Endothelial cell of umbilical vein (primary cell): Measurements from ENCODE around the gene EVX1. TPM values are rescaled to one million over a fixed set of nuclear protein-coding genes. Genes with fewer than 3 reads are reported as not detected.
A peak's percentile ranks its signal among the peaks of the same experiment; 100 is the strongest.

Source experiments
- Bru-seq: library from RNA; stranded (reverse); fragments of 400-500 nt; gene quantifications from one replicate; lab custom pipeline; 2021; lab: Mats Ljungman, UMichigan
- BruChase-seq, 2 experiments: library from RNA; stranded (reverse); fragments of 400-500 nt; gene quantifications; one replicate each; lab custom pipeline; 2021; lab: Mats Ljungman, UMichigan
- BruUV-seq: library from RNA; stranded (reverse); fragments of 400-500 nt; replicated peaks from 2 replicates; lab custom pipeline; 2021; lab: Mats Ljungman, UMichigan
- CTCF ChIA-PET: fragments of 300-600, 350-600 bp; sonication (Branson Sonifier 250); formaldehyde crosslinking; loops from one replicate; lab custom pipeline; 2021; ENCODE audit warnings: antibody characterized with exemption, inconsistent platforms; lab: Charles Lee
- POLR2A ChIA-PET: fragments of 300-600, 350-600 bp; sonication (Branson Sonifier 250); formaldehyde crosslinking; loops from one replicate; lab custom pipeline; 2021; ENCODE audit warnings: antibody characterized with exemption, inconsistent platforms; lab: Charles Lee
- DNase-seq: peaks from one replicate; pipeline ENCODE4 v3.0.0-alpha.2; 2011; ENCODE audit warnings: low read depth, low spot score
- FAIRE-seq: peaks from 2 replicates; lab custom pipeline; 2011; peaks lifted over from hg19 to GRCh38; lab: Jason Lieb, UNC
- H2AFZ ChIP-seq: 2 replicates; pipeline ENCODE4 v1.6.0; 2012; ENCODE audit warnings: low read depth, low read length, control low read depth, inconsistent platforms
- H3K27ac ChIP-seq: 2 replicates; pipeline ENCODE4 v1.5.1; 2011; ENCODE audit warnings: low read depth, mild to moderate bottlenecking, control low read depth, low read length, moderate library complexity; ENCODE audit not compliant: insufficient read depth
- H3K27me3 ChIP-seq, 2 experiments: 2 replicates each; pipeline versions ENCODE4 v1.6.0 to v1.6.1; 2011; ENCODE audit warnings: low read length in 2 of 2, mixed read lengths in 1 of 2; ENCODE audit not compliant: control insufficient read depth in 2 of 2, insufficient read depth in 2 of 2
- H3K36me3 ChIP-seq, 2 experiments: 2 replicates in 1 of 2; 3 replicates in 1 of 2; pipeline ENCODE4 v1.5.1; 2011; ENCODE audit warnings: low read length in 2 of 2, mild to moderate bottlenecking in 1 of 2, moderate library complexity in 1 of 2; ENCODE audit not compliant: control insufficient read depth in 2 of 2, insufficient read depth in 2 of 2; ENCODE audit errors: extremely low read depth in 1 of 2
- H3K4me1 ChIP-seq: 3 replicates; pipeline ENCODE4 v1.5.1; 2011; ENCODE audit warnings: mild to moderate bottlenecking, low read length; ENCODE audit not compliant: control insufficient read depth, insufficient read depth; ENCODE audit errors: extremely low read depth
- H3K4me2 ChIP-seq: 2 replicates; pipeline ENCODE4 v1.6.1; 2011; ENCODE audit warnings: low read length, control low read depth, mixed read lengths; ENCODE audit not compliant: insufficient read depth
- H3K4me3 ChIP-seq, 3 experiments: fragments of 200-600 bp in 1 of 3; sonication (generic), shearing (Covaris generic) in 1 of 3; replicated peaks in 1 of 3; 2 replicates each; pipeline ENCODE4 v1.5.1; 2011 to 2016; ENCODE audit warnings: control low read depth in 3 of 3, low read length in 3 of 3, mild to moderate bottlenecking in 2 of 3, inconsistent platforms in 1 of 3, low read depth in 1 of 3, moderate library complexity in 1 of 3; ENCODE audit not compliant: insufficient read depth in 1 of 3
- H3K79me2 ChIP-seq: 2 replicates; pipeline ENCODE4 v1.6.0; 2012; ENCODE audit warnings: low read length, inconsistent platforms; ENCODE audit not compliant: control insufficient read depth, insufficient read depth
- H3K9ac ChIP-seq: replicated peaks from 2 replicates; pipeline ENCODE3; 2011; ENCODE audit warnings: low read length, control low read depth; ENCODE audit not compliant: insufficient read depth; ENCODE audit errors: extremely low read depth
- H3K9me1 ChIP-seq: replicated peaks from 3 replicates; pipeline ENCODE4 v1.6.0; 2011; ENCODE audit warnings: mild to moderate bottlenecking, low read length; ENCODE audit not compliant: control insufficient read depth, insufficient read depth; ENCODE audit errors: extremely low read depth
- H3K9me3 ChIP-seq: replicated peaks from 2 replicates; pipeline ENCODE4 v1.5.1; 2012; ENCODE audit warnings: low read length, inconsistent platforms; ENCODE audit not compliant: control insufficient read depth, insufficient read depth
- H4K20me1 ChIP-seq: replicated peaks from 2 replicates; pipeline ENCODE3; 2011; ENCODE audit warnings: mild to moderate bottlenecking, low read length; ENCODE audit not compliant: control insufficient read depth, insufficient read depth; ENCODE audit errors: extremely low read depth
- EZH2 ChIP-seq: IDR thresholded peaks from 2 replicates; pipeline ENCODE4 v1.6.1; 2012; ENCODE audit warnings: borderline replicate concordance, low read depth, mild to moderate bottlenecking, moderate library complexity, low read length, inconsistent platforms; ENCODE audit not compliant: severe bottlenecking
- FOS ChIP-seq: IDR thresholded peaks from 2 replicates; pipeline ENCODE4 v1.6.1; 2011; ENCODE audit warnings: mild to moderate bottlenecking, low read length, moderate library complexity, borderline replicate concordance; ENCODE audit not compliant: insufficient read depth
- GATA2 ChIP-seq: IDR thresholded peaks from 2 replicates; pipeline ENCODE4 v1.7.0; 2011; ENCODE audit warnings: low read depth, mild to moderate bottlenecking, moderate library complexity, mixed read lengths, low read length; ENCODE audit not compliant: insufficient read length, insufficient read depth
- POLR2A ChIP-seq: IDR thresholded peaks from 2 replicates; pipeline ENCODE4 v1.6.1; 2012; ENCODE audit warnings: low read depth, mild to moderate bottlenecking, control low read depth, low read length
- dilution Hi-C: fragments of 300-500 bp; cut with MboI; formaldehyde crosslinking; loops from one replicate; pipeline ENCODE4 v1.15.0; 2019; ENCODE audit warnings: low sequenced_read_pairs; ENCODE audit not compliant: extremely low pct_ligation_motif_present
- intact Hi-C: fragments of 100-400 bp; cut with micrococcal nuclease; formaldehyde crosslinking; loops from one replicate; pipeline ENCODE4 v1.10.0; 2022
- long read RNA-seq: library from polyadenylated mRNA; stranded (forward); transcript quantifications from one replicate; pipeline ENCODE4 v2.0.0, GENCODE V29; 2021
- polyA minus RNA-seq, 3 experiments: library from RNA; depleted of rRNA, polyadenylated mRNA; stranded (reverse); fragments of >200 nt; gene quantifications; 1 replicate in 1 of 3; 2 replicates in 2 of 3; pipeline ENCODE4 v1.2.3, GENCODE V29; 2011
- polyA plus RNA-seq, 4 experiments: library from polyadenylated mRNA; depleted of rRNA in 3 of 4; stranded (reverse) in 3 of 4; unstranded in 1 of 4; fragments of >200 nt; gene quantifications; 2 replicates each; pipeline versions ENCODE4 v1.2.1 to v1.2.3, GENCODE V29; 2011 to 2012; ENCODE audit warnings: missing spikeins in 1 of 4
- total RNA-seq: library from RNA; stranded (reverse); gene quantifications from 2 replicates; pipeline ENCODE4 v1.2.3, GENCODE V29; 2021

EVX1 gene
- total RNA-seq (not detected in 2 replicates), polyA plus RNA-seq (not detected in 2 replicates), polyA minus RNA-seq (not detected in 2 replicates), Bru-seq, nascent RNA (not detected), BruChase-seq, experiment 1, labeled RNA remaining after a 6-hour chase (percentile 12 among the genes with signal in this experiment), BruChase-seq, experiment 2, labeled RNA remaining after a 2-hour chase (not detected)
- not detected in 2 replicates for polyA plus RNA-seq (2011; cell fraction: cytosol; rRNA removed)
- not detected in 2 replicates for polyA plus RNA-seq (2011; cell fraction: nucleus; rRNA removed)
- not detected in 2 replicates for polyA plus RNA-seq (2012)
- polyA minus RNA-seq (2011; cell fraction: cytosol; rRNA and poly(A)+ RNA removed) = not detected
- polyA minus RNA-seq (2011; cell fraction: nucleus; rRNA and poly(A)+ RNA removed) = not detected in 2 replicates
- long read RNA-seq = 0 reads

- Histone ChIP-seq H3K4me2 (peak within 1 kb of the TSS; percentile 34), H3K4me1 (peaks cover 6% of the 10 kb centered on the region), H3K79me2 (no peaks in the 10 kb centered on the region), H3K9ac (no peak within 1 kb of the TSS), H3K27ac (no peak within 1 kb of the TSS), H3K4me3 (no peak within 1 kb of the TSS), H4K20me1 (no peaks in the 10 kb centered on the region), H3K9me1 (no peaks in the 10 kb centered on the region), H3K27me3 (peaks cover 89 to 98% of the 10 kb centered on the region in 2 experiments), H3K36me3 (no peaks in the 10 kb centered on the region), H2AFZ (peak within 1 kb of the TSS; percentile 30), H3K9me3 (no peaks in the 10 kb centered on the region)
- DNase-seq (no peak), FAIRE-seq (peak; percentile 53)
- ChIA-PET CTCF (interaction anchor here (0.8 to 1.7 kb wide), 5 partner anchors 9 to 532 kb away, joined by 3 to 6 read pairs (median 4); no protein-coding TSS in a partner anchor), POLR2A (no interaction called here)
- no peak for TF ChIP-seq GATA2
- TF ChIP-seq FOS = no peak
- TF ChIP-seq POLR2A = no peak
- peak; percentile 95 for TF ChIP-seq EZH2
- dilution Hi-C loops (no loop called here), intact Hi-C loops (no loop called here)
- no TSS peak for BruUV-seq
Observed at GRCh38 chr7:27242555-27243339, at the start of gene EVX1. TSS of gene EVX1 (plus strand) at chr7:27242802. CDS start at chr7:27243031, 229 bp downstream.
